CD4-positive, alpha-beta T cell (primary cell): ENCODE results near the gene SERF2. TPM values are rescaled to one million over a fixed set of nuclear protein-coding genes. Genes with fewer than 3 reads are reported as not detected.

Experiments
- ATAC-seq: fragments of 200-7000 bp; cut with Tn5 transposase; one replicate; pipeline ENCODE4 v1.10.0; 2022; ENCODE audit warnings: mild to moderate bottlenecking; ENCODE audit not compliant: poor library complexity
- CTCF ChIA-PET: fragments of 350-600 bp; sonication (Branson Sonifier 250); formaldehyde crosslinking; loops from one replicate; lab custom pipeline; 2021; ENCODE audit warnings: antibody characterized with exemption, inconsistent platforms; lab: Charles Lee
- POLR2A ChIA-PET: fragments of 350-600 bp; sonication (Branson Sonifier 250); formaldehyde crosslinking; loops from one replicate; lab custom pipeline; 2021; ENCODE audit warnings: antibody characterized with exemption, inconsistent platforms; lab: Charles Lee
- DNase-seq, 14 experiments: peaks; one replicate each; pipeline ENCODE4 v3.0.0-alpha.2; 2013 to 2020; ENCODE audit warnings: mixed read lengths in 2 of 14
- H3K27ac ChIP-seq, 2 donors: one replicate each; pipeline versions ENCODE4 v1.5.1 to v1.7.0; 2013; ENCODE audit warnings: low read length in 2 of 2, low read depth in 1 of 2, mild to moderate bottlenecking in 1 of 2
- H3K27me3 ChIP-seq, 2 experiments: 1 replicate in 1 of 2; 2 replicates in 1 of 2; pipeline versions ENCODE4 v1.6.1 to v1.7.0; 2013; ENCODE audit warnings: low read length in 2 of 2, control low read depth in 1 of 2, mild to moderate bottlenecking in 1 of 2, moderate library complexity in 1 of 2; ENCODE audit not compliant: insufficient read depth in 2 of 2, control insufficient read depth in 1 of 2
- H3K36me3 ChIP-seq: one replicate; pipeline ENCODE4 v1.6.1; 2013; ENCODE audit warnings: low read length, control low read depth; ENCODE audit not compliant: insufficient read depth
- H3K4me1 ChIP-seq: one replicate; pipeline ENCODE4 v1.6.1; 2013; ENCODE audit warnings: low read length, control low read depth; ENCODE audit not compliant: insufficient read depth
- H3K4me3 ChIP-seq: one replicate; pipeline ENCODE4 v1.5.1; 2013; ENCODE audit warnings: mild to moderate bottlenecking, low read length, moderate library complexity
- H3K9me3 ChIP-seq, 2 experiments: 1 replicate in 1 of 2; 2 replicates in 1 of 2; pipeline versions ENCODE4 v1.6.1 to v1.7.0; 2013; ENCODE audit warnings: low read length in 2 of 2, mild to moderate bottlenecking in 2 of 2, control low read depth in 1 of 2, moderate library complexity in 1 of 2; ENCODE audit not compliant: control insufficient read depth in 1 of 2, insufficient read depth in 1 of 2
- H3K27ac Mint-ChIP-seq: one replicate; pipeline ENCODE4 v1.8.0; 2020; ENCODE audit warnings: mixed read lengths
- H3K27me3 Mint-ChIP-seq: one replicate; pipeline ENCODE4 v1.8.0; 2021; ENCODE audit warnings: mixed read lengths
- H3K36me3 Mint-ChIP-seq: one replicate; pipeline ENCODE4 v1.8.0; 2021; ENCODE audit warnings: low read depth, mixed read lengths
- H3K4me1 Mint-ChIP-seq: one replicate; pipeline ENCODE4 v1.8.0; 2021; ENCODE audit warnings: low read depth, mixed read lengths
- H3K4me3 Mint-ChIP-seq: one replicate; pipeline ENCODE4 v1.8.0; 2020; ENCODE audit warnings: mild to moderate bottlenecking, mixed read lengths
- H3K9me3 Mint-ChIP-seq: one replicate; pipeline ENCODE4 v1.8.0; 2020; ENCODE audit warnings: mixed read lengths
- intact Hi-C, 2 experiments: fragments of 100-400 bp; cut with DNase I in 1 of 2; cut with micrococcal nuclease in 1 of 2; formaldehyde crosslinking; loops; one replicate each; pipeline versions ENCODE4 v1.15.1 to v1.9.0; 2023 to 2025; cut with DNase I, micrococcal nuclease
- total RNA-seq, 174 experiments: library from RNA in 2 of 174; stranded (reverse) in 2 of 174; gene quantifications; one replicate each; pipeline ENCODE4 v1.2.3 and lab custom pipeline; 2021 to 2026
- TF ChIP-seq, protein P1 (sequence below): fragments of 200-600 bp; IDR thresholded peaks from one replicate; pipeline ENCODE4 v1.8.0; 2022; ENCODE audit warnings: antibody characterized with exemption, mild to moderate bottlenecking

Gene SERF2
- total RNA-seq, 2 experiments from 2014 or later, result 319 to 323 TPM

DNA sequence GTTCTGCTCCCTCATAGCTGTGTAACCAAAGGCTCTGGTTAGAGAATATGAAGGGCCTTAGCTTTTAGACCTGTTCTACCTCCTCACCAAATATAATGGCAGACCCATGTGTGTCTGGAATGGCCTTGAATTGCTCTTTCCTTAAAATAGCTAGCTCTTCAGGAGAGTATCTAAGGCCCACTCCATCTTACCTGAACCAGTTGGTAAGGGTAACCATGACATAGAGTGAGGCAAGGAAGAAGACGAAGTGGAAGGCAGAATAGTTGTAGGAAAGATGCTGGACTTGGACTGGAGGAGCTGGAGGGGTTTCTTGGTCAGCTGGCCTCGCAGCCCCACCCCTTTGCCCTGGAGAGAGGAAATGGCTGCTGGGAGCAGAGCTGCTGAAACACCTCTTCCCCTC lies 3.1 kb downstream of the SERF2 start:
- H3K9me3 Mint-ChIP-seq, result no peaks in the 10 kb centered on the region
- ATAC-seq (no peak), DNase-seq (no peak)
- Histone ChIP-seq H3K27ac (peak overlapping the region in 1 of 2 donors; percentile 5), H3K36me3 (peaks cover 54% of the 10 kb centered on the region), H3K4me3 (no peak overlapping the region), H3K4me1 (peaks cover 53% of the 10 kb centered on the region), H3K27me3 (peaks cover 0 to 3% of the 10 kb centered on the region in 2 experiments), H3K9me3 (peaks cover 0 to 4% of the 10 kb centered on the region in 2 experiments)
- peak overlapping the region; percentile 99 for H3K4me3 Mint-ChIP-seq
- H3K36me3 Mint-ChIP-seq, result peaks cover 82% of the 10 kb centered on the region
- H3K27me3 Mint-ChIP-seq, result no peaks in the 10 kb centered on the region
- intact Hi-C loops, result loop anchor here in 1 of 2 experiments (10.0 kb wide), 1 partner anchor 280 kb away; the partner anchor contains the start of gene MAP1A
- TF ChIP-seq, protein P1, sequence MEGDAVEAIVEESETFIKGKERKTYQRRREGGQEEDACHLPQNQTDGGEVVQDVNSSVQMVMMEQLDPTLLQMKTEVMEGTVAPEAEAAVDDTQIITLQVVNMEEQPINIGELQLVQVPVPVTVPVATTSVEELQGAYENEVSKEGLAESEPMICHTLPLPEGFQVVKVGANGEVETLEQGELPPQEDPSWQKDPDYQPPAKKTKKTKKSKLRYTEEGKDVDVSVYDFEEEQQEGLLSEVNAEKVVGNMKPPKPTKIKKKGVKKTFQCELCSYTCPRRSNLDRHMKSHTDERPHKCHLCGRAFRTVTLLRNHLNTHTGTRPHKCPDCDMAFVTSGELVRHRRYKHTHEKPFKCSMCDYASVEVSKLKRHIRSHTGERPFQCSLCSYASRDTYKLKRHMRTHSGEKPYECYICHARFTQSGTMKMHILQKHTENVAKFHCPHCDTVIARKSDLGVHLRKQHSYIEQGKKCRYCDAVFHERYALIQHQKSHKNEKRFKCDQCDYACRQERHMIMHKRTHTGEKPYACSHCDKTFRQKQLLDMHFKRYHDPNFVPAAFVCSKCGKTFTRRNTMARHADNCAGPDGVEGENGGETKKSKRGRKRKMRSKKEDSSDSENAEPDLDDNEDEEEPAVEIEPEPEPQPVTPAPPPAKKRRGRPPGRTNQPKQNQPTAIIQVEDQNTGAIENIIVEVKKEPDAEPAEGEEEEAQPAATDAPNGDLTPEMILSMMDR, result no peak
- peak overlapping the region; percentile 99 for H3K27ac Mint-ChIP-seq
- CTCF ChIA-PET, result interaction anchor here (2.4 kb wide), 1 partner anchor 18 kb away, joined by 6 read pairs; the partner anchor contains the start of gene ELL3
- POLR2A ChIA-PET, result interaction anchor here (1.0 to 6.8 kb wide), 6 partner anchors 18 to 742 kb away, joined by 3 to 48 read pairs (median 4); partner anchors contain the start of genes EIF3J, ELL3 and MFAP1
- peaks cover 85% of the 10 kb centered on the region for H3K4me1 Mint-ChIP-seq

DNA sequence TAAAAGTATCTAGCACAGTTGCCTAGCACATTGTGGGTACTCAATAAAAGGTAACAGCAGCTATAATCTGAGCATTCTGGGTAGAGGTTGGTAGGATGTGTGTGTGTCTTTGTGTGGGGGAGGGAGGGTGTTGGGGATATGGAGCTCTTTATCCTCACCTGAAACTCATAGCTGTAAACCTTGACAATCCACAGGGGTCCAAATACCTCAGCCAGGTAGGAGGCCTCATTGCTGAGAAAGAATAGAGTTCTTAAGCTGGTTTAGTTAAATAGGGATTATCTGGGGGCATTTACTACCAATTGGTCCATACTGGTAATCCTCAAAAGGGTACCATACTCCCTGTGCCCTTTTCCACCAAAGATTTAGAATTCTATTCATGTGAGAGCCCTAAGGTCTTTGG lies 3.9 kb downstream of the SERF2 start:
- intact Hi-C loops, result loop anchor here in 1 of 2 experiments (10.0 kb wide), 1 partner anchor 281 kb away; the partner anchor contains the start of gene MAP1A
- POLR2A ChIA-PET, result interaction anchor here (6.8 kb wide), 1 partner anchor 19 kb away, joined by 48 read pairs; the partner anchor contains the start of gene ELL3
- H3K27ac Mint-ChIP-seq, result peak overlapping the region; percentile 99

DNA sequence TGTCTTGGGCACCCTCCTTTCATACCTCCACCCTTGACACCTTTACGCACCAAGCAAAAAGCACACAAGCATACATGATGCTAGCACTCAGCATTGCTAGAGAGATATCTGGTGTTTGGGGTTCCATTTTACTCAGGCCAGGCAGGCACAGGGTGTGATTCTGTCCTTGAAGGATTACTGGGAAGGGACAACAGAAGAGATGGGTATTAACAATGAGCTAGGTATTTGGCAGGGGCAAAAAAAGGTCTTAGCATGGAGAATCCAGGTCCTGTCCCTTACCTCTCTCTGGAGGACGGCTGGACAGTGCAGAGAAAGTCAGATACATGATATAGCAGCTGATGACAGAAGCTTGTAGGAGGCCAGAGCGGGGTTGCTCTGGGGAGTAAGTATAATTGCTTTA lies 4.4 kb downstream of the SERF2 start:
- H3K27me3 ChIP-seq, result peaks cover 0 to 3% of the 10 kb centered on the region in 2 experiments
- TF ChIP-seq, protein P1, result no peak
- intact Hi-C loops, result loop anchor here in 1 of 2 experiments (10.0 kb wide), 1 partner anchor 282 kb away; the partner anchor contains the start of gene MAP1A
- Mint-ChIP-seq H3K36me3 (peaks cover 95% of the 10 kb centered on the region), H3K9me3 (no peaks in the 10 kb centered on the region), H3K4me1 (peaks cover 94% of the 10 kb centered on the region), H3K27ac (peak overlapping the region; percentile 99), H3K27me3 (no peaks in the 10 kb centered on the region), H3K4me3 (peak overlapping the region; percentile 68)
- POLR2A ChIA-PET, result interaction anchor here (1.5 to 6.8 kb wide), 2 partner anchors 20 to 28 kb away, joined by 6 to 48 read pairs; partner anchors contain the start of genes ELL3 and MFAP1
- H3K4me3 ChIP-seq, result no peak overlapping the region
- peaks cover 0 to 4% of the 10 kb centered on the region in 2 experiments for H3K9me3 ChIP-seq
- peaks cover 54% of the 10 kb centered on the region for H3K36me3 ChIP-seq
- ATAC-seq (no peak), DNase-seq (no peak)
- peaks cover 59% of the 10 kb centered on the region for H3K4me1 ChIP-seq
- CTCF ChIA-PET, result interaction anchor here (2.4 kb wide), 1 partner anchor 19 kb away, joined by 6 read pairs; the partner anchor contains the start of gene ELL3
- H3K27ac ChIP-seq, result no peak overlapping the region

More for the DNA sequence above, 3.9 kb downstream of the SERF2 start:
- TF ChIP-seq, protein P1, result no peak
- H3K9me3 Mint-ChIP-seq, result no peaks in the 10 kb centered on the region
- peaks cover 91% of the 10 kb centered on the region for H3K4me1 Mint-ChIP-seq
- Histone ChIP-seq H3K27ac (no peak overlapping the region), H3K27me3 (peaks cover 0 to 3% of the 10 kb centered on the region in 2 experiments), H3K4me3 (no peak overlapping the region), H3K36me3 (peaks cover 54% of the 10 kb centered on the region), H3K9me3 (peaks cover 0 to 4% of the 10 kb centered on the region in 2 experiments), H3K4me1 (peaks cover 57% of the 10 kb centered on the region)
- CTCF ChIA-PET, result interaction anchor here (2.4 kb wide), 1 partner anchor 19 kb away, joined by 6 read pairs; the partner anchor contains the start of gene ELL3
- no peak for DNase-seq
- no peaks in the 10 kb centered on the region for H3K27me3 Mint-ChIP-seq
- peak overlapping the region; percentile 68 for H3K4me3 Mint-ChIP-seq
- peaks cover 90% of the 10 kb centered on the region for H3K36me3 Mint-ChIP-seq
- no peak for ATAC-seq
